Spleen (tissue), 11 donors: ENCODE data around the gene PDLIM4. TPM values are rescaled to one million over a fixed set of nuclear protein-coding genes. Genes with fewer than 3 reads are reported as not detected.

Source experiments
- DNase-seq: peaks from one replicate; pipeline ENCODE4 v3.0.0-alpha.2; 2020
- H3K27ac ChIP-seq, 8 donors: fragments of 200-600 bp; sonication (generic) in 7 of 8; 1 replicate in 4 of 8; 2 replicates in 4 of 8; pipeline versions ENCODE4 v1.5.0 to v1.8.0; 2016 to 2021; ENCODE audit warnings: inconsistent platforms in 4 of 8, mild to moderate bottlenecking in 4 of 8, moderate library complexity in 1 of 8
- H3K27me3 ChIP-seq, 7 donors: fragments of 200-600 bp; sonication (generic) in 6 of 7; replicated peaks in 1 of 7; 1 replicate in 4 of 7; 2 replicates in 3 of 7; pipeline versions ENCODE4 v1.5.0 to v1.8.0; 2016 to 2021; ENCODE audit warnings: inconsistent platforms in 3 of 7, mild to moderate bottlenecking in 1 of 7
- H3K36me3 ChIP-seq, 6 donors: fragments of 200-600 bp; sonication (generic) in 5 of 6; 1 replicate in 4 of 6; 2 replicates in 2 of 6; pipeline versions ENCODE4 v1.5.0 to v1.8.0; 2016 to 2021; ENCODE audit warnings: inconsistent platforms in 2 of 6
- H3K4me1 ChIP-seq, 6 donors: fragments of 200-600 bp; sonication (generic) in 5 of 6; 1 replicate in 3 of 6; 2 replicates in 3 of 6; pipeline versions ENCODE4 v1.5.0 to v1.8.0; 2016 to 2021; ENCODE audit warnings: inconsistent platforms in 3 of 6
- H3K4me3 ChIP-seq, 8 donors: fragments of 200-600 bp; sonication (generic) in 7 of 8; 1 replicate in 4 of 8; 2 replicates in 4 of 8; pipeline versions ENCODE4 v1.5.0 to v1.8.0; 2016 to 2021; ENCODE audit warnings: inconsistent platforms in 4 of 8, mild to moderate bottlenecking in 4 of 8, moderate library complexity in 2 of 8
- H3K9me3 ChIP-seq, 8 donors: fragments of 200-600 bp; sonication (generic) in 7 of 8; 1 replicate in 4 of 8; 2 replicates in 4 of 8; pipeline versions ENCODE4 v1.5.0 to v1.8.0; 2016 to 2021; ENCODE audit warnings: inconsistent platforms in 4 of 8
- CTCF ChIP-seq, 11 experiments: fragments of 200-600 bp in 7 of 11; fragments of 450-650 bp in 4 of 11; sonication (generic) in 4 of 11; IDR thresholded peaks in 8 of 11; conservative IDR thresholded peaks in 3 of 11; 1 replicate in 7 of 11; 2 replicates in 4 of 11; pipeline versions ENCODE4 v1.4.0 to v1.8.0; 2016 to 2021; ENCODE audit warnings: antibody characterized with exemption in 11 of 11, inconsistent platforms in 4 of 11, mild to moderate bottlenecking in 1 of 11
- POLR2A ChIP-seq, 3 donors: fragments of 450-650 bp; IDR thresholded peaks; one replicate each; pipeline ENCODE4 v1.5.1; 2017; ENCODE audit warnings: antibody characterized with exemption in 3 of 3, mild to moderate bottlenecking in 1 of 3
- POLR2AphosphoS5 ChIP-seq, 3 donors: sonication (generic); formaldehyde crosslinking; IDR thresholded peaks; one replicate each; pipeline ENCODE4 v1.5.1; 2017; ENCODE audit warnings: antibody characterized with exemption in 3 of 3
- WGBS, 5 donors: extraction: QIAGEN DNeasy Blood & Tissue Kit in 3 of 5; methylation state at CpG; one replicate each; pipeline versions ENCODE4 v1.1.5 to v1.1.7; 2013 to 2018; 5-methylcytosine and 5-hydroxymethylcytosine counted together
- intact Hi-C: fragments of 100-400 bp; cut with DNase I; formaldehyde crosslinking; loops from one replicate; pipeline ENCODE4 v1.15.0; 2023; ENCODE audit warnings: low total_unique reads
- polyA plus RNA-seq, 3 donors: library from polyadenylated mRNA; stranded (reverse); fragments of 200-250 nt; gene quantifications; one replicate each; pipeline ENCODE4 v1.2.1, GENCODE V29; 2013
- total RNA-seq, 7 donors: library from RNA; depleted of rRNA in 3 of 7; stranded (reverse); fragments of >200 nt in 3 of 7; fragmentation: NEBNext Ultra II Directional in 4 of 7; extraction: Animal tissue kit (Norgen Biotek cat#: 25700) in 4 of 7; gene quantifications; one replicate each; pipeline versions ENCODE4 v1.1.0 to v1.2.1, GENCODE V29; 2016 to 2021
- donor health status: healthy with polysubstance abuse.
- donor health status: DM: no; HTN: no; CAD: no; lungs with moderate emphysema.
- donor health status: DM: no; HTN: no; CAD: no.
- donor health status: Bipolar disorder and iron deficiency.
- donor health status: healthy.
- donor health status: DM: no; HTN: no; CAD: no.
- donor health status: DM: yes; HTN: yes; CAD: no.

PDLIM4 gene
- total and polyA plus RNA-seq, 10 donors = 3.5 to 17.4 (median 9.0) TPM

- Histone ChIP-seq H3K27ac (peak overlapping the region in 2 of 8 donors; percentile 33 to 85), H3K9me3 (no peaks in the 10 kb centered on the region), H3K36me3 (no peaks in the 10 kb centered on the region), H3K27me3 (peaks cover 0 to 27% (median 11%) of the 10 kb centered on the region in 7 donors), H3K4me3 (no peak overlapping the region), H3K4me1 (peaks cover 4 to 54% (median 26%) of the 10 kb centered on the region in 6 donors)
- DNase-seq = peak; percentile 28
- intact Hi-C loops = no loop called here
- 87 to 98% (median 95%) methylated on average over 2 of the region's 2 CpGs; no CpG with 5 or more reads in 1 of the 5 donors for WGBS, 5 donors
- TF ChIP-seq CTCF (IDR thresholded peaks at IDR 0.05 in 8 of 11, conservative IDR thresholded peaks at IDR 0.05 in 3 of 11) = no peak
- TF ChIP-seq POLR2A (IDR thresholded peaks at IDR 0.05) = no peak
Measured at GRCh38 chr5:132223861-132224260, 33.6 kb upstream of the PDLIM4 start.

- WGBS, 5 donors = 62 to 88% (median 82%) methylated on average over 1 of the region's 1 CpG
- intact Hi-C loops = no loop called here
- peaks cover 4 to 62% (median 30%) of the 10 kb centered on the region in 6 donors for H3K4me1 ChIP-seq
- peak; percentile 6 for DNase-seq
- no peaks in the 10 kb centered on the region for H3K9me3 ChIP-seq
- H3K4me3 ChIP-seq = no peak overlapping the region
- peak overlapping the region in 4 of 8 donors; percentile 33 to 85 (median 52) for H3K27ac ChIP-seq
- TF ChIP-seq POLR2A (IDR thresholded peaks at IDR 0.05) (no peak), POLR2AphosphoS5 (IDR thresholded peaks at IDR 0.05) (no peak), CTCF (IDR thresholded peaks at IDR 0.05 in 8 of 11, conservative IDR thresholded peaks at IDR 0.05 in 3 of 11) (no peak)
- peaks cover 0 to 29% (median 11%) of the 10 kb centered on the region in 7 donors for H3K27me3 ChIP-seq
- no peaks in the 10 kb centered on the region for H3K36me3 ChIP-seq
Measured at GRCh38 chr5:132224716-132225115, 32.8 kb upstream of the PDLIM4 start.

GRCh38 chr5:132225165-132226032 is 32.1 kb upstream of the PDLIM4 start:
- TF ChIP-seq POLR2AphosphoS5 (IDR thresholded peaks at IDR 0.05) (peak in 1 of 3 donors; percentile 45), CTCF (IDR thresholded peaks at IDR 0.05 in 8 of 11, conservative IDR thresholded peaks at IDR 0.05 in 3 of 11) (no peak)
- peak; percentile 72 for DNase-seq
- no peaks in the 10 kb centered on the region for H3K36me3 ChIP-seq
- H3K4me3 ChIP-seq = no peak overlapping the region
- 63 to 67% (median 64%) methylated on average over 12 to 13 of the region's 13 CpGs for WGBS, 5 donors
- intact Hi-C loops = no loop called here
- peaks cover 4 to 69% (median 31%) of the 10 kb centered on the region in 6 donors for H3K4me1 ChIP-seq
- no peaks in the 10 kb centered on the region for H3K9me3 ChIP-seq
- peak overlapping the region in 6 of 8 donors; percentile 40 to 85 (median 48) for H3K27ac ChIP-seq
- H3K27me3 ChIP-seq = peaks cover 0 to 29% (median 11%) of the 10 kb centered on the region in 7 donors
